Measurements from ENCODE around the gene TJP3. TPM values are rescaled to one million over a fixed set of nuclear protein-coding genes. Genes with fewer than 3 reads are reported as not detected.

Gene TJP3
- total RNA-seq, 2 experiments from 2014 or later, result 1.0 to 1.3 TPM

- Mint-ChIP-seq H3K9me3 (ENCODE audit: low read depth) (no peaks in the 10 kb centered on the region), H3K36me3 (peaks cover 7% of the 10 kb centered on the region), H3K4me1 (peaks cover 31% of the 10 kb centered on the region), H3K27ac (no peak overlapping the region), H3K27me3 (no peaks in the 10 kb centered on the region), H3K4me3 (no peak overlapping the region)
- ATAC-seq (no peak), DNase-seq (no peak)
- CTCF ChIA-PET, result interaction anchor here (1.0 to 1.3 kb wide), 4 partner anchors 9 to 25 kb away, joined by 3 to 5 read pairs (median 4); partner anchors contain the start of gene PIP5K1C
Measured at GRCh38 chr19:3674784-3675543, 33.2 kb upstream of the TJP3 start.

- no peaks in the 10 kb centered on the region for H3K9me3 Mint-ChIP-seq (ENCODE audit: low read depth)
- CTCF ChIA-PET, result no interaction called here
- no peaks in the 10 kb centered on the region for H3K27me3 Mint-ChIP-seq
- no peak for ATAC-seq
- peaks cover 7% of the 10 kb centered on the region for H3K4me1 Mint-ChIP-seq
- no peak for DNase-seq
- no peak overlapping the region for H3K27ac Mint-ChIP-seq
- H3K4me3 Mint-ChIP-seq, result no peak overlapping the region
- peaks cover 4% of the 10 kb centered on the region for H3K36me3 Mint-ChIP-seq
Measured at GRCh38 chr19:3678188-3678587, 30.0 kb upstream of the TJP3 start.

- no peak overlapping the region for H3K27ac Mint-ChIP-seq
Measured at GRCh38 chr19:3679138-3679537, 29.0 kb upstream of the TJP3 start.

GRCh38 chr19:3679581-3679980 is 28.6 kb upstream of the TJP3 start:
- H3K36me3 Mint-ChIP-seq, result peaks cover 14% of the 10 kb centered on the region
- no peak for DNase-seq
- no peaks in the 10 kb centered on the region for H3K27me3 Mint-ChIP-seq
- CTCF ChIA-PET, result no interaction called here
- H3K4me3 Mint-ChIP-seq, result no peak overlapping the region
- ATAC-seq, result no peak
- no peak overlapping the region for H3K27ac Mint-ChIP-seq
- peaks cover 5% of the 10 kb centered on the region for H3K9me3 Mint-ChIP-seq (ENCODE audit: low read depth)
- H3K4me1 Mint-ChIP-seq, result peaks cover 8% of the 10 kb centered on the region

More at GRCh38 chr19:3679138-3679537, 29.0 kb upstream of the TJP3 start:
- Mint-ChIP-seq H3K4me3 (no peak overlapping the region), H3K27me3 (no peaks in the 10 kb centered on the region), H3K9me3 (ENCODE audit: low read depth) (peaks cover 2% of the 10 kb centered on the region), H3K36me3 (peaks cover 9% of the 10 kb centered on the region), H3K4me1 (peaks cover 8% of the 10 kb centered on the region)
- CTCF ChIA-PET, result no interaction called here
- ATAC-seq, result no peak
- DNase-seq, result no peak

- Mint-ChIP-seq H3K4me1 (peaks cover 8% of the 10 kb centered on the region), H3K27ac (no peak overlapping the region), H3K27me3 (no peaks in the 10 kb centered on the region), H3K9me3 (ENCODE audit: low read depth) (peaks cover 7% of the 10 kb centered on the region), H3K36me3 (peaks cover 22% of the 10 kb centered on the region), H3K4me3 (no peak overlapping the region)
- DNase-seq (no peak), ATAC-seq (no peak)
- CTCF ChIA-PET, result no interaction called here
Measured at GRCh38 chr19:3680939-3681338, 27.2 kb upstream of the TJP3 start.

- ATAC-seq (no peak), DNase-seq (no peak)
- H3K9me3 Mint-ChIP-seq (ENCODE audit: low read depth), result peaks cover 7% of the 10 kb centered on the region
- peaks cover 20% of the 10 kb centered on the region for H3K36me3 Mint-ChIP-seq
- no peaks in the 10 kb centered on the region for H3K27me3 Mint-ChIP-seq
- CTCF ChIA-PET, result interaction anchor here (0.6 to 1.3 kb wide), 2 partner anchors 10 to 32 kb away, joined by 4 to 5 read pairs; no protein-coding TSS in a partner anchor
- peaks cover 5% of the 10 kb centered on the region for H3K4me1 Mint-ChIP-seq
- H3K4me3 Mint-ChIP-seq, result no peak overlapping the region
- H3K27ac Mint-ChIP-seq, result no peak overlapping the region
Measured at GRCh38 chr19:3682286-3682685, 25.9 kb upstream of the TJP3 start.

GRCh38 chr19:3682741-3683404 is 25.3 kb upstream of the TJP3 start:
- Mint-ChIP-seq H3K9me3 (ENCODE audit: low read depth) (peaks cover 7% of the 10 kb centered on the region), H3K4me3 (no peak overlapping the region), H3K27me3 (no peaks in the 10 kb centered on the region), H3K27ac (no peak overlapping the region), H3K4me1 (peaks cover 8% of the 10 kb centered on the region), H3K36me3 (peaks cover 20% of the 10 kb centered on the region)
- ATAC-seq (no peak), DNase-seq (no peak)
- CTCF ChIA-PET, result interaction anchor here (0.6 to 1.3 kb wide), 2 partner anchors 10 to 32 kb away, joined by 4 to 5 read pairs; no protein-coding TSS in a partner anchor

- Mint-ChIP-seq H3K36me3 (peaks cover 20% of the 10 kb centered on the region), H3K27ac (no peak overlapping the region), H3K27me3 (no peaks in the 10 kb centered on the region), H3K4me3 (no peak overlapping the region), H3K4me1 (peaks cover 10% of the 10 kb centered on the region), H3K9me3 (ENCODE audit: low read depth) (peaks cover 7% of the 10 kb centered on the region)
- CTCF ChIA-PET, result interaction anchor here (1.3 kb wide), 1 partner anchor 9 kb away, joined by 5 read pairs; no protein-coding TSS in a partner anchor
- DNase-seq, result no peak
- ATAC-seq, result no peak
Measured at GRCh38 chr19:3683405-3684053, 24.7 kb upstream of the TJP3 start.

GRCh38 chr19:3684054-3684816 is 23.9 kb upstream of the TJP3 start:
- Mint-ChIP-seq H3K4me1 (peaks cover 14% of the 10 kb centered on the region), H3K27me3 (no peaks in the 10 kb centered on the region), H3K9me3 (ENCODE audit: low read depth) (peaks cover 7% of the 10 kb centered on the region), H3K27ac (no peak overlapping the region), H3K36me3 (peaks cover 20% of the 10 kb centered on the region), H3K4me3 (no peak overlapping the region)
- CTCF ChIA-PET, result no interaction called here
- DNase-seq (no peak), ATAC-seq (no peak)

GRCh38 chr19:3684817-3685410 is 23.3 kb upstream of the TJP3 start:
- no peak for DNase-seq
- CTCF ChIA-PET, result interaction anchor here (3.2 kb wide), 1 partner anchor 18 kb away, joined by 16 read pairs; no protein-coding TSS in a partner anchor
- peaks cover 18% of the 10 kb centered on the region for H3K4me1 Mint-ChIP-seq

GRCh38 chr19:3687393-3687773 is 20.8 kb upstream of the TJP3 start:
- Mint-ChIP-seq H3K36me3 (peaks cover 32% of the 10 kb centered on the region), H3K4me1 (peaks cover 37% of the 10 kb centered on the region), H3K4me3 (peak overlapping the region; percentile 57), H3K27ac (peak overlapping the region; percentile 25), H3K9me3 (ENCODE audit: low read depth) (peaks cover 9% of the 10 kb centered on the region), H3K27me3 (no peaks in the 10 kb centered on the region)
- CTCF ChIA-PET, result interaction anchor here (1.0 to 3.2 kb wide), 5 partner anchors 10 to 141 kb away, joined by 3 to 18 read pairs (median 3); partner anchors contain the start of gene PIP5K1C
- no peak for DNase-seq
- no peak for ATAC-seq

More at GRCh38 chr19:3684817-3685410, 23.3 kb upstream of the TJP3 start:
- no peaks in the 10 kb centered on the region for H3K27me3 Mint-ChIP-seq
- no peak overlapping the region for H3K4me3 Mint-ChIP-seq
- no peak overlapping the region for H3K27ac Mint-ChIP-seq
- H3K9me3 Mint-ChIP-seq (ENCODE audit: low read depth), result peaks cover 7% of the 10 kb centered on the region
- peaks cover 22% of the 10 kb centered on the region for H3K36me3 Mint-ChIP-seq
- ATAC-seq, result no peak

GRCh38 chr19:3687774-3688706 is 20.1 kb upstream of the TJP3 start:
- H3K9me3 Mint-ChIP-seq (ENCODE audit: low read depth), result peaks cover 9% of the 10 kb centered on the region
- CTCF ChIA-PET, result interaction anchor here (1.0 to 3.2 kb wide), 5 partner anchors 9 to 141 kb away, joined by 3 to 18 read pairs (median 3); partner anchors contain the start of gene PIP5K1C
- H3K27me3 Mint-ChIP-seq, result no peaks in the 10 kb centered on the region
- peak; percentile 69 for ATAC-seq
- H3K4me3 Mint-ChIP-seq, result peak overlapping the region; percentile 57
- H3K4me1 Mint-ChIP-seq, result peaks cover 43% of the 10 kb centered on the region
- peaks cover 34% of the 10 kb centered on the region for H3K36me3 Mint-ChIP-seq
- peak; percentile 59 for DNase-seq
- no peak overlapping the region for H3K27ac Mint-ChIP-seq

Measured in activated CD8-positive, alpha-beta memory T cell treated with anti-CD3 and anti-CD28 coated beads, Interleukin-2, amount 10 ng/mL, durations not matched to agents 7 days and 5 days (primary cell).